WTC11 (cell line): ENCODE results near the gene NT5C. TPM values are rescaled to one million over a fixed set of nuclear protein-coding genes. Genes with fewer than 3 reads are reported as not detected.
A peak's percentile ranks its signal among the peaks of the same experiment; 100 is the strongest.

Experiments
- ELF4 ChIP-seq: sonication (generic); formaldehyde crosslinking; IDR thresholded peaks from 2 replicates; pipeline ENCODE4 v1.8.1; 2022; ENCODE audit warnings: low read depth, mild to moderate bottlenecking, moderate library complexity, missing genetic modification reagents
- FOXP1 ChIP-seq: sonication (generic); formaldehyde crosslinking; IDR thresholded peaks from 2 replicates; pipeline ENCODE4 v1.8.0; 2022; ENCODE audit warnings: missing genetic modification reagents, mild to moderate bottlenecking, moderate library complexity, borderline replicate concordance
- GABPB1 ChIP-seq: sonication (generic); formaldehyde crosslinking; IDR thresholded peaks from 2 replicates; pipeline ENCODE4 v1.8.1; 2023; ENCODE audit warnings: mild to moderate bottlenecking, missing genetic modification reagents
- GRHL2 ChIP-seq: fragments of 250-450 bp; sonication (Bioruptor Pico); IDR thresholded peaks from 2 replicates; pipeline ENCODE4 v1.8.0; 2022; ENCODE audit warnings: mild to moderate bottlenecking, moderate library complexity; ENCODE audit not compliant: insufficient replicate concordance, severe bottlenecking
- JUN ChIP-seq: sonication (generic); formaldehyde crosslinking; IDR thresholded peaks from 2 replicates; pipeline ENCODE4 v1.8.0; 2023; ENCODE audit warnings: mild to moderate bottlenecking, missing genetic modification reagents
- MYBL2 ChIP-seq: sonication (generic); formaldehyde crosslinking; IDR thresholded peaks from 2 replicates; pipeline ENCODE4 v1.8.1; 2023; ENCODE audit warnings: mild to moderate bottlenecking, moderate library complexity, missing genetic modification reagents
- NR1H2 ChIP-seq: sonication (generic); formaldehyde crosslinking; IDR thresholded peaks from 2 replicates; pipeline ENCODE4 v1.9.0; 2021; ENCODE audit warnings: mild to moderate bottlenecking, moderate library complexity, missing genetic modification reagents
- NR3C1 ChIP-seq: sonication (generic); formaldehyde crosslinking; conservative IDR thresholded peaks from 2 replicates; pipeline ENCODE4 v1.8.1; 2023; ENCODE audit warnings: low read depth, mild to moderate bottlenecking, missing genetic modification reagents
- RELA ChIP-seq: sonication (generic); formaldehyde crosslinking; IDR thresholded peaks from 2 replicates; pipeline ENCODE4 v1.8.1; 2022; ENCODE audit warnings: missing genetic modification reagents, mild to moderate bottlenecking, borderline replicate concordance
- SP1 ChIP-seq: sonication (generic); formaldehyde crosslinking; conservative IDR thresholded peaks from 2 replicates; pipeline ENCODE4 v1.8.1; 2022; ENCODE audit warnings: missing genetic modification reagents
- TP53 ChIP-seq: sonication (generic); formaldehyde crosslinking; IDR thresholded peaks from 2 replicates; pipeline ENCODE4 v1.8.1; 2023; ENCODE audit warnings: mild to moderate bottlenecking, missing genetic modification reagents
- ZNF263 ChIP-seq: sonication (generic); formaldehyde crosslinking; IDR thresholded peaks from 2 replicates; pipeline ENCODE4 v1.8.1; 2022; ENCODE audit warnings: low read depth, mild to moderate bottlenecking, moderate library complexity, missing genetic modification reagents
- ZNF317 ChIP-seq: sonication (generic); formaldehyde crosslinking; IDR thresholded peaks from 2 replicates; pipeline ENCODE4 v1.8.1; 2023; ENCODE audit warnings: low read depth, mild to moderate bottlenecking, moderate library complexity, missing genetic modification reagents, borderline replicate concordance
- ZNF396 ChIP-seq: fragments of 250-450 bp; sonication (Bioruptor Pico); IDR thresholded peaks from 2 replicates; pipeline ENCODE4 v1.8.0; 2021; ENCODE audit warnings: mild to moderate bottlenecking, moderate library complexity, borderline replicate concordance
- total RNA-seq: library from RNA; stranded (reverse); gene quantifications from 3 replicates; pipeline ENCODE4 v1.2.3, GENCODE V29; 2021
- TF ChIP-seq, protein P1 (sequence below): fragments of 250-450 bp; sonication (Bioruptor Pico); conservative IDR thresholded peaks from 2 replicates; pipeline ENCODE4 v1.9.0; 2021; ENCODE audit warnings: mild to moderate bottlenecking
- TF ChIP-seq, protein P2 (sequence below): sonication (generic); formaldehyde crosslinking; IDR thresholded peaks from 2 replicates; pipeline ENCODE4 v1.8.0; 2022; ENCODE audit warnings: mild to moderate bottlenecking, missing genetic modification reagents
- TF ChIP-seq, protein P3 (sequence below): sonication (generic); formaldehyde crosslinking; IDR thresholded peaks from 2 replicates; pipeline ENCODE4 v1.8.0; 2022; ENCODE audit warnings: mild to moderate bottlenecking, missing genetic modification reagents
- TF ChIP-seq, protein P4 (sequence below): sonication (generic); formaldehyde crosslinking; IDR thresholded peaks from 2 replicates; pipeline ENCODE4 v1.8.1; 2023; ENCODE audit warnings: mild to moderate bottlenecking, missing genetic modification reagents
- TF ChIP-seq, protein P5 (sequence below): sonication (generic); formaldehyde crosslinking; IDR thresholded peaks from 2 replicates; pipeline ENCODE4 v1.8.0; 2022; ENCODE audit warnings: mild to moderate bottlenecking, missing genetic modification reagents
- TF ChIP-seq, protein P6 (sequence below): fragments of 250-450 bp; sonication (Bioruptor Pico); IDR thresholded peaks from 2 replicates; pipeline ENCODE4 v1.9.0; 2021; ENCODE audit warnings: mild to moderate bottlenecking, borderline replicate concordance
- TF ChIP-seq, protein P7 (sequence below): sonication (generic); formaldehyde crosslinking; IDR thresholded peaks from 2 replicates; pipeline ENCODE4 v1.8.1; 2023; ENCODE audit warnings: mild to moderate bottlenecking, missing genetic modification reagents
- TF ChIP-seq, protein P8 (sequence below): sonication (generic); formaldehyde crosslinking; IDR thresholded peaks from 2 replicates; pipeline ENCODE4 v1.8.1; 2022; ENCODE audit warnings: mild to moderate bottlenecking, missing genetic modification reagents, moderate library complexity, borderline replicate concordance

The NT5C gene
- total RNA-seq, 1 experiment from 2014 or later = 91.0 TPM

DNA sequence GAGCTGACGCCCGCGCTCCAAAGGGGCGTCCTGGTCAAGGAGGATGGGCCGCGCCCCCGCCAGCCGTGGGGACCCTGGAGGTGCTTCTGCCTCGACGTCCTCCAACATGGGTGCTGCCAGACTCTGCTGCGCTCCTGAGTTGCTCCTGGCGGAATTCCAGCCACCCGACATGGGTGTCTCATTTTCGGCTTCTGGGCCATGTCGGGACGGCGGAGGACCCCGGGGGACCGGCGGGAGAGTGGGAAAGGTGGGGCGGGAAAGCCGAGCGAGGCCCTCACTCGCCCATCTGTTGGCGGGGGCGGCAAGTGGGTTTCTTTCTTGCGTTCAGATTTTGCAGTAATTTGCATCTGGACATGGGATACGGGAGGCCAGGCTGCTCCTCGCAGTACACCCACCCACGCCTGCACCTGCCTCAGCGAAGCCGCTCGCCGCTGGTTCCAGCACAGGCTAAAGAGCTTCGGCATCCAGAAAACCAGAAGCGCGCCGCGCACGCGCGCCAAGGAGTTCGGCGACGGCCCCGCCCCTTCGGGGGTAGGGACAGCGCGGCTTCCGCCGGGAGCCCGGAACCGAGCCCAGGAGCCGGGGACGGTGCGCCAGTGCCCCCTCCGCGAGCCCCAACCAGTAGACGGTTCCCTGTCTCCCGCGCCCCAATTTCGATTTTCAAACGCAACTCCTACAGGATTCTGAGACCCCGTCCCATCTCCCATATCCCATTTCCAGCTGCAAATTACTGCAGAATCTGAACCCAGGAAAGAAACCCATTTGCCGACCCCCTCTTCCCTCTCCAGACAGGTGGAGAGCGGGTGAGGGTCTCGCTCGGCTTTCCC, 21.9 kb downstream of the NT5C start, which contains the start of gene ARMC7 (continued):
- TF ChIP-seq, protein P1, sequence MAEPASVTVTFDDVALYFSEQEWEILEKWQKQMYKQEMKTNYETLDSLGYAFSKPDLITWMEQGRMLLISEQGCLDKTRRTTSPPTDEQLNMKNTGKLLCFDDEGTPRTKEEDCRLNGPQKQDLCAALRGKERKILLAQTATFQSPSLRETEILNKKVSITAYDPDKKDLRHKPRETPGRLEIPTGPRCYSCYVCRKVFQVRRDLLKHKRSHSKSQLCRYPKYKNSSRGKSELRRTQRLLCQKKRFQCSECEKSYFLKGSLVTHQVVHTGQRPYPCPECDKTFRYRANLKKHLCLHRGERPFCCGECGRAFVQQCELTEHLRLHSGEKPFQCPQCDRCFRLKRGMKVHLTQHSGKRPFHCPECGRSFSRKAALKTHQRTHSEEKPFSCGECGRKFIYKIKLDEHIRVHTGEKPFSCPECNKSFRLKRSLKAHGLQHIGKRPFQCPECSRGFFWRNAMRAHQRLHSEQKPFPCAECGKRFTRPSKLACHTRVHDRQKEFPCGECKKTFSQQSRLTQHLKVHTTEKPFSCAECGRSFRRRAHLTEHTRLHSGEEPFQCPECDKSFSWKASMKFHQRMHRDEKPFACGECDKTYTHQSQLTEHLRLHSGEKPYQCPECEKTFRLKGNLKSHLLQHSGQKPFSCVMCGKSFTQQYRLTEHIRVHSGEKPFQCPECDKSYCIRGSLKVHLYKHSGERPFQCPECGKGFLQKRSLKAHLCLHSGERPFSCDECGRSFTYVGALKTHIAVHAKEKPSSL (CRISPR knock-in tag) = no peak
- TF ChIP-seq ZNF396 (CRISPR knock-in tag) (no peak), ZNF263 (no peak), ELF4 (no peak), JUN (CRISPR knock-in tag) (0 out of 2 replicates have a peak, but pooled peaks have one; percentile 29), ZNF317 (no peak), GRHL2 (CRISPR knock-in tag) (no peak), NR1H2 (CRISPR knock-in tag) (no peak), SP1 (CRISPR knock-in tag) (peak; percentile 84), TP53 (CRISPR knock-in tag) (peak; percentile 27; the same call in 1 of the 2 replicates), GABPB1 (CRISPR knock-in tag) (0 out of 2 replicates have a peak, but pooled peaks have one; percentile 19), MYBL2 (CRISPR knock-in tag) (peak; percentile 50; the same call in 1 of the 2 replicates), NR3C1 (no peak), FOXP1 (CRISPR knock-in tag) (peak; percentile 55; the same call in 1 of the 2 replicates), RELA (CRISPR knock-in tag) (0 out of 2 replicates have a peak, but pooled peaks have one; percentile 11)
- TF ChIP-seq, protein P2, sequence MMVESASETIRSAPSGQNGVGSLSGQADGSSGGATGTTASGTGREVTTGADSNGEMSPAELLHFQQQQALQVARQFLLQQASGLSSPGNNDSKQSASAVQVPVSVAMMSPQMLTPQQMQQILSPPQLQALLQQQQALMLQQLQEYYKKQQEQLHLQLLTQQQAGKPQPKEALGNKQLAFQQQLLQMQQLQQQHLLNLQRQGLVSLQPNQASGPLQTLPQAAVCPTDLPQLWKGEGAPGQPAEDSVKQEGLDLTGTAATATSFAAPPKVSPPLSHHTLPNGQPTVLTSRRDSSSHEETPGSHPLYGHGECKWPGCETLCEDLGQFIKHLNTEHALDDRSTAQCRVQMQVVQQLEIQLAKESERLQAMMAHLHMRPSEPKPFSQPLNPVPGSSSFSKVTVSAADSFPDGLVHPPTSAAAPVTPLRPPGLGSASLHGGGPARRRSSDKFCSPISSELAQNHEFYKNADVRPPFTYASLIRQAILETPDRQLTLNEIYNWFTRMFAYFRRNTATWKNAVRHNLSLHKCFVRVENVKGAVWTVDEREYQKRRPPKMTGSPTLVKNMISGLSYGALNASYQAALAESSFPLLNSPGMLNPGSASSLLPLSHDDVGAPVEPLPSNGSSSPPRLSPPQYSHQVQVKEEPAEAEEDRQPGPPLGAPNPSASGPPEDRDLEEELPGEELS = 0 out of 2 replicates have a peak, but pooled peaks have one; percentile 24
- TF ChIP-seq, protein P3, sequence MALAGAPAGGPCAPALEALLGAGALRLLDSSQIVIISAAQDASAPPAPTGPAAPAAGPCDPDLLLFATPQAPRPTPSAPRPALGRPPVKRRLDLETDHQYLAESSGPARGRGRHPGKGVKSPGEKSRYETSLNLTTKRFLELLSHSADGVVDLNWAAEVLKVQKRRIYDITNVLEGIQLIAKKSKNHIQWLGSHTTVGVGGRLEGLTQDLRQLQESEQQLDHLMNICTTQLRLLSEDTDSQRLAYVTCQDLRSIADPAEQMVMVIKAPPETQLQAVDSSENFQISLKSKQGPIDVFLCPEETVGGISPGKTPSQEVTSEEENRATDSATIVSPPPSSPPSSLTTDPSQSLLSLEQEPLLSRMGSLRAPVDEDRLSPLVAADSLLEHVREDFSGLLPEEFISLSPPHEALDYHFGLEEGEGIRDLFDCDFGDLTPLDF (CRISPR knock-in tag) = no peak
- TF ChIP-seq, protein P4, sequence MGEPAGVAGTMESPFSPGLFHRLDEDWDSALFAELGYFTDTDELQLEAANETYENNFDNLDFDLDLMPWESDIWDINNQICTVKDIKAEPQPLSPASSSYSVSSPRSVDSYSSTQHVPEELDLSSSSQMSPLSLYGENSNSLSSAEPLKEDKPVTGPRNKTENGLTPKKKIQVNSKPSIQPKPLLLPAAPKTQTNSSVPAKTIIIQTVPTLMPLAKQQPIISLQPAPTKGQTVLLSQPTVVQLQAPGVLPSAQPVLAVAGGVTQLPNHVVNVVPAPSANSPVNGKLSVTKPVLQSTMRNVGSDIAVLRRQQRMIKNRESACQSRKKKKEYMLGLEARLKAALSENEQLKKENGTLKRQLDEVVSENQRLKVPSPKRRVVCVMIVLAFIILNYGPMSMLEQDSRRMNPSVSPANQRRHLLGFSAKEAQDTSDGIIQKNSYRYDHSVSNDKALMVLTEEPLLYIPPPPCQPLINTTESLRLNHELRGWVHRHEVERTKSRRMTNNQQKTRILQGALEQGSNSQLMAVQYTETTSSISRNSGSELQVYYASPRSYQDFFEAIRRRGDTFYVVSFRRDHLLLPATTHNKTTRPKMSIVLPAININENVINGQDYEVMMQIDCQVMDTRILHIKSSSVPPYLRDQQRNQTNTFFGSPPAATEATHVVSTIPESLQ (CRISPR knock-in tag) = no peak
- TF ChIP-seq, protein P5, sequence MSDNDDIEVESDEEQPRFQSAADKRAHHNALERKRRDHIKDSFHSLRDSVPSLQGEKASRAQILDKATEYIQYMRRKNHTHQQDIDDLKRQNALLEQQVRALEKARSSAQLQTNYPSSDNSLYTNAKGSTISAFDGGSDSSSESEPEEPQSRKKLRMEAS (CRISPR knock-in tag) = peak; percentile 75
- TF ChIP-seq, protein P6, sequence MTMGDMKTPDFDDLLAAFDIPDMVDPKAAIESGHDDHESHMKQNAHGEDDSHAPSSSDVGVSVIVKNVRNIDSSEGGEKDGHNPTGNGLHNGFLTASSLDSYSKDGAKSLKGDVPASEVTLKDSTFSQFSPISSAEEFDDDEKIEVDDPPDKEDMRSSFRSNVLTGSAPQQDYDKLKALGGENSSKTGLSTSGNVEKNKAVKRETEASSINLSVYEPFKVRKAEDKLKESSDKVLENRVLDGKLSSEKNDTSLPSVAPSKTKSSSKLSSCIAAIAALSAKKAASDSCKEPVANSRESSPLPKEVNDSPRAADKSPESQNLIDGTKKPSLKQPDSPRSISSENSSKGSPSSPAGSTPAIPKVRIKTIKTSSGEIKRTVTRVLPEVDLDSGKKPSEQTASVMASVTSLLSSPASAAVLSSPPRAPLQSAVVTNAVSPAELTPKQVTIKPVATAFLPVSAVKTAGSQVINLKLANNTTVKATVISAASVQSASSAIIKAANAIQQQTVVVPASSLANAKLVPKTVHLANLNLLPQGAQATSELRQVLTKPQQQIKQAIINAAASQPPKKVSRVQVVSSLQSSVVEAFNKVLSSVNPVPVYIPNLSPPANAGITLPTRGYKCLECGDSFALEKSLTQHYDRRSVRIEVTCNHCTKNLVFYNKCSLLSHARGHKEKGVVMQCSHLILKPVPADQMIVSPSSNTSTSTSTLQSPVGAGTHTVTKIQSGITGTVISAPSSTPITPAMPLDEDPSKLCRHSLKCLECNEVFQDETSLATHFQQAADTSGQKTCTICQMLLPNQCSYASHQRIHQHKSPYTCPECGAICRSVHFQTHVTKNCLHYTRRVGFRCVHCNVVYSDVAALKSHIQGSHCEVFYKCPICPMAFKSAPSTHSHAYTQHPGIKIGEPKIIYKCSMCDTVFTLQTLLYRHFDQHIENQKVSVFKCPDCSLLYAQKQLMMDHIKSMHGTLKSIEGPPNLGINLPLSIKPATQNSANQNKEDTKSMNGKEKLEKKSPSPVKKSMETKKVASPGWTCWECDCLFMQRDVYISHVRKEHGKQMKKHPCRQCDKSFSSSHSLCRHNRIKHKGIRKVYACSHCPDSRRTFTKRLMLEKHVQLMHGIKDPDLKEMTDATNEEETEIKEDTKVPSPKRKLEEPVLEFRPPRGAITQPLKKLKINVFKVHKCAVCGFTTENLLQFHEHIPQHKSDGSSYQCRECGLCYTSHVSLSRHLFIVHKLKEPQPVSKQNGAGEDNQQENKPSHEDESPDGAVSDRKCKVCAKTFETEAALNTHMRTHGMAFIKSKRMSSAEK (CRISPR knock-in tag) = no peak
- TF ChIP-seq, protein P7, sequence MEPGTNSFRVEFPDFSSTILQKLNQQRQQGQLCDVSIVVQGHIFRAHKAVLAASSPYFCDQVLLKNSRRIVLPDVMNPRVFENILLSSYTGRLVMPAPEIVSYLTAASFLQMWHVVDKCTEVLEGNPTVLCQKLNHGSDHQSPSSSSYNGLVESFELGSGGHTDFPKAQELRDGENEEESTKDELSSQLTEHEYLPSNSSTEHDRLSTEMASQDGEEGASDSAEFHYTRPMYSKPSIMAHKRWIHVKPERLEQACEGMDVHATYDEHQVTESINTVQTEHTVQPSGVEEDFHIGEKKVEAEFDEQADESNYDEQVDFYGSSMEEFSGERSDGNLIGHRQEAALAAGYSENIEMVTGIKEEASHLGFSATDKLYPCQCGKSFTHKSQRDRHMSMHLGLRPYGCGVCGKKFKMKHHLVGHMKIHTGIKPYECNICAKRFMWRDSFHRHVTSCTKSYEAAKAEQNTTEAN (CRISPR knock-in tag) = peak; percentile 40; the same call in 1 of the 2 replicates
- TF ChIP-seq, protein P8, sequence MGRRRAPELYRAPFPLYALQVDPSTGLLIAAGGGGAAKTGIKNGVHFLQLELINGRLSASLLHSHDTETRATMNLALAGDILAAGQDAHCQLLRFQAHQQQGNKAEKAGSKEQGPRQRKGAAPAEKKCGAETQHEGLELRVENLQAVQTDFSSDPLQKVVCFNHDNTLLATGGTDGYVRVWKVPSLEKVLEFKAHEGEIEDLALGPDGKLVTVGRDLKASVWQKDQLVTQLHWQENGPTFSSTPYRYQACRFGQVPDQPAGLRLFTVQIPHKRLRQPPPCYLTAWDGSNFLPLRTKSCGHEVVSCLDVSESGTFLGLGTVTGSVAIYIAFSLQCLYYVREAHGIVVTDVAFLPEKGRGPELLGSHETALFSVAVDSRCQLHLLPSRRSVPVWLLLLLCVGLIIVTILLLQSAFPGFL (CRISPR knock-in tag) = no peak
